Testis (tissue), 2 donors: ENCODE results near the gene SUFU.

ENCODE experiments used
- POLR2A ChIP-seq: fragments of 450-650 bp; IDR thresholded peaks from one replicate; pipeline ENCODE4 v1.6.1; 2017; ENCODE audit warnings: antibody characterized with exemption, mild to moderate bottlenecking, moderate library complexity
- TF ChIP-seq, protein P1 (sequence below), 3 experiments: fragments of 450-650 bp in 2 of 3; fragments of 200-600 bp in 1 of 3; sonication (generic) in 1 of 3; IDR thresholded peaks; one replicate each; pipeline ENCODE4 v1.5.1; 2016 to 2019; ENCODE audit warnings: antibody characterized with exemption in 3 of 3, mild to moderate bottlenecking in 2 of 3, moderate library complexity in 1 of 3

GRCh38 chr10:102503264-102504178 is at the start of gene SUFU:
- TF ChIP-seq, protein P1, sequence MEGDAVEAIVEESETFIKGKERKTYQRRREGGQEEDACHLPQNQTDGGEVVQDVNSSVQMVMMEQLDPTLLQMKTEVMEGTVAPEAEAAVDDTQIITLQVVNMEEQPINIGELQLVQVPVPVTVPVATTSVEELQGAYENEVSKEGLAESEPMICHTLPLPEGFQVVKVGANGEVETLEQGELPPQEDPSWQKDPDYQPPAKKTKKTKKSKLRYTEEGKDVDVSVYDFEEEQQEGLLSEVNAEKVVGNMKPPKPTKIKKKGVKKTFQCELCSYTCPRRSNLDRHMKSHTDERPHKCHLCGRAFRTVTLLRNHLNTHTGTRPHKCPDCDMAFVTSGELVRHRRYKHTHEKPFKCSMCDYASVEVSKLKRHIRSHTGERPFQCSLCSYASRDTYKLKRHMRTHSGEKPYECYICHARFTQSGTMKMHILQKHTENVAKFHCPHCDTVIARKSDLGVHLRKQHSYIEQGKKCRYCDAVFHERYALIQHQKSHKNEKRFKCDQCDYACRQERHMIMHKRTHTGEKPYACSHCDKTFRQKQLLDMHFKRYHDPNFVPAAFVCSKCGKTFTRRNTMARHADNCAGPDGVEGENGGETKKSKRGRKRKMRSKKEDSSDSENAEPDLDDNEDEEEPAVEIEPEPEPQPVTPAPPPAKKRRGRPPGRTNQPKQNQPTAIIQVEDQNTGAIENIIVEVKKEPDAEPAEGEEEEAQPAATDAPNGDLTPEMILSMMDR (IDR thresholded peaks at IDR 0.05): peak; percentile 87 to 96 (median 89)
- TF ChIP-seq POLR2A: peak; percentile 51
